Neural cell (in vitro differentiated cells): ENCODE measurements around the gene BABAM2. TPM values are rescaled to one million over a fixed set of nuclear protein-coding genes. Genes with fewer than 3 reads are reported as not detected.
A peak's percentile ranks its signal among the peaks of the same experiment; 100 is the strongest.

Experiments used
- H2AFZ ChIP-seq: fragments of 200-600, 300-800 bp; sonication (generic), shearing (Covaris generic); 2 replicates; pipeline ENCODE4 v1.6.0; 2014; ENCODE audit warnings: low read depth, mild to moderate bottlenecking, antibody characterized with exemption, low read length, moderate library complexity
- H3F3A ChIP-seq: fragments of 200-600 bp; shearing (Covaris generic); 2 replicates; pipeline ENCODE4 v1.6.1; 2016; ENCODE audit warnings: mild to moderate bottlenecking, moderate library complexity, mixed read lengths, antibody characterized with exemption, low read length; ENCODE audit not compliant: insufficient read depth, poor library complexity, severe bottlenecking
- H3K27ac ChIP-seq: fragments of 200-600, 300-800 bp; sonication (generic), shearing (Covaris generic); 2 replicates; pipeline ENCODE4 v1.5.1; 2014; ENCODE audit warnings: mild to moderate bottlenecking, low read length, moderate library complexity
- H3K27me3 ChIP-seq: fragments of 300-800, 200-600 bp; sonication (generic), shearing (Covaris generic); 2 replicates; pipeline ENCODE4 v1.6.0; 2014; ENCODE audit warnings: mild to moderate bottlenecking, low read depth, low read length, moderate library complexity; ENCODE audit not compliant: insufficient read depth
- H3K36me3 ChIP-seq: fragments of 300-800, 200-600 bp; sonication (generic), shearing (Covaris generic); 2 replicates; pipeline ENCODE4 v1.5.1; 2014; ENCODE audit warnings: mild to moderate bottlenecking, antibody characterized with exemption, low read length, moderate library complexity; ENCODE audit not compliant: insufficient read depth
- H3K4me2 ChIP-seq: fragments of 300-800, 200-600 bp; sonication (generic), shearing (Covaris generic); 2 replicates; pipeline ENCODE4 v1.6.0; 2014; ENCODE audit warnings: mild to moderate bottlenecking, low read length
- H3K4me3 ChIP-seq: fragments of 300-800, 200-600 bp; sonication (generic), shearing (Covaris generic); 2 replicates; pipeline ENCODE4 v1.5.1; 2014; ENCODE audit warnings: mild to moderate bottlenecking, low read length, moderate library complexity
- H3K79me2 ChIP-seq: fragments of 200-600 bp; shearing (Covaris generic); replicated peaks from 2 replicates; pipeline ENCODE4 v1.6.0; 2014; ENCODE audit warnings: mild to moderate bottlenecking, low read length, moderate library complexity; ENCODE audit not compliant: insufficient read depth
- H3K9ac ChIP-seq: fragments of 300-800, 200-600 bp; sonication (generic), shearing (Covaris generic); 2 replicates; pipeline ENCODE4 v1.6.1; 2016; ENCODE audit warnings: mild to moderate bottlenecking, low read length, mixed read lengths
- H3K9me2 ChIP-seq: fragments of 200-600 bp; shearing (Covaris generic); 2 replicates; pipeline ENCODE4 v1.6.1; 2016; ENCODE audit warnings: mild to moderate bottlenecking, low read length, mixed read lengths; ENCODE audit not compliant: insufficient read depth
- H3K9me3 ChIP-seq: fragments of 200-600, 300-800 bp; sonication (generic), shearing (Covaris generic); 2 replicates; pipeline ENCODE4 v1.6.1; 2016; ENCODE audit warnings: mild to moderate bottlenecking, mixed run types, low read length, moderate library complexity, mixed read lengths
- H4K20me1 ChIP-seq: fragments of 200-600 bp; shearing (Covaris generic); 2 replicates; pipeline ENCODE4 v1.6.1; 2016; ENCODE audit warnings: mild to moderate bottlenecking, mixed run types; ENCODE audit not compliant: insufficient read depth
- CTCF ChIP-seq: fragments of 450-650 bp; IDR thresholded peaks from 2 replicates; pipeline ENCODE4 v1.5.1; 2014; ENCODE audit warnings: antibody characterized with exemption, mild to moderate bottlenecking, moderate library complexity; ENCODE audit not compliant: poor library complexity, severe bottlenecking
- EP300 ChIP-seq: fragments of 450-650 bp; conservative IDR thresholded peaks from 2 replicates; pipeline ENCODE4 v1.6.1; 2014; ENCODE audit warnings: antibody characterized with exemption, mild to moderate bottlenecking, moderate library complexity; ENCODE audit not compliant: poor library complexity, severe bottlenecking
- EZH2 ChIP-seq: fragments of 200-600, 300-800 bp; shearing (Covaris generic), sonication (generic); IDR thresholded peaks from 2 replicates; pipeline ENCODE4 v1.6.1; 2014; ENCODE audit warnings: antibody characterized with exemption, low read length, borderline replicate concordance, mild to moderate bottlenecking; ENCODE audit not compliant: insufficient read depth, poor library complexity, severe bottlenecking
- MXI1 ChIP-seq: fragments of 450-650 bp; conservative IDR thresholded peaks from 2 replicates; pipeline ENCODE4 v1.6.1; 2014; ENCODE audit warnings: antibody characterized with exemption, mild to moderate bottlenecking; ENCODE audit not compliant: poor library complexity, severe bottlenecking
- POLR2AphosphoS5 ChIP-seq: IDR thresholded peaks from 2 replicates; pipeline ENCODE4 v1.6.1; 2012
- RAD21 ChIP-seq: fragments of 450-650 bp; conservative IDR thresholded peaks from 2 replicates; pipeline ENCODE4 v1.6.1; 2014; ENCODE audit warnings: antibody characterized with exemption, mild to moderate bottlenecking, moderate library complexity
- REST ChIP-seq: IDR thresholded peaks from 2 replicates; pipeline ENCODE4 v1.6.1; 2012; ENCODE audit warnings: borderline replicate concordance
- SMC3 ChIP-seq: fragments of 450-650 bp; conservative IDR thresholded peaks from 2 replicates; pipeline ENCODE4 v1.6.1; 2014; ENCODE audit warnings: antibody characterized with exemption, mild to moderate bottlenecking, moderate library complexity; ENCODE audit not compliant: poor library complexity
- TAF1 ChIP-seq: IDR thresholded peaks from 2 replicates; pipeline ENCODE4 v1.6.1; 2012; ENCODE audit warnings: low read depth
- polyA plus RNA-seq: library from polyadenylated mRNA; depleted of rRNA; stranded (reverse); fragments of >200 nt; gene quantifications from 2 replicates; pipeline ENCODE4 v1.2.3, GENCODE V29; 2014

BABAM2 gene
- polyA plus RNA-seq, 1 donor from 2014 or later, result 15.3 TPM

- no peak for TF ChIP-seq CTCF
- no peak for TF ChIP-seq TAF1
- TF ChIP-seq MXI1, result no peak
- TF ChIP-seq POLR2AphosphoS5, result no peak
- no peak for TF ChIP-seq REST
- TF ChIP-seq SMC3, result no peak
- TF ChIP-seq EZH2, result no peak
- no peak for TF ChIP-seq RAD21
- no peak for TF ChIP-seq EP300
- Histone ChIP-seq H3K9me2 (no peaks in the 10 kb centered on the region), H3K4me2 (no peak overlapping the region), H3K36me3 (no peaks in the 10 kb centered on the region), H3K27me3 (no peaks in the 10 kb centered on the region), H2AFZ (no peak overlapping the region), H3K27ac (peak overlapping the region; percentile 98), H3K9me3 (no peaks in the 10 kb centered on the region), H3F3A (no peaks in the 10 kb centered on the region), H3K9ac (peak overlapping the region; percentile 86), H3K4me3 (peak overlapping the region; percentile 91), H3K79me2 (peaks cover 12% of the 10 kb centered on the region), H4K20me1 (no peaks in the 10 kb centered on the region)
Measured at GRCh38 chr2:27891673-27892105, 1.2 kb downstream of the BABAM2 start.

GRCh38 chr2:27893006-27893405 lies 2.5 kb downstream of the BABAM2 start:
- TF ChIP-seq EZH2, result no peak
- TF ChIP-seq SMC3, result no peak
- TF ChIP-seq CTCF, result no peak
- no peak for TF ChIP-seq TAF1
- no peak for TF ChIP-seq REST
- TF ChIP-seq EP300, result no peak
- TF ChIP-seq MXI1, result no peak
- TF ChIP-seq RAD21, result no peak
- TF ChIP-seq POLR2AphosphoS5, result no peak

More at GRCh38 chr2:27893006-27893405, 2.5 kb downstream of the BABAM2 start:
- Histone ChIP-seq H3K4me3 (no peak overlapping the region), H3K27ac (no peak overlapping the region), H3F3A (no peaks in the 10 kb centered on the region), H3K9me2 (no peaks in the 10 kb centered on the region), H2AFZ (no peak overlapping the region), H3K9ac (no peak overlapping the region), H3K4me2 (no peak overlapping the region), H3K36me3 (no peaks in the 10 kb centered on the region), H3K9me3 (no peaks in the 10 kb centered on the region), H3K27me3 (no peaks in the 10 kb centered on the region), H3K79me2 (peaks cover 12% of the 10 kb centered on the region), H4K20me1 (no peaks in the 10 kb centered on the region)
